GM21723 (cell line): Measurements from ENCODE around the gene FAM163B.
"Not testable (repeated sequence)": the region's sequence is repeated elsewhere in the genome, so short reads cannot be mapped to it uniquely, and the experiment has no call there.

Source experiments
- ATAC-seq: cut with Tn5 transposase; IDR thresholded peaks from one replicate; pipeline ENCODE4 v1.9.1; 2021; ENCODE audit warnings: mild to moderate bottlenecking, moderate library complexity; ENCODE audit not compliant: unreplicated experiment

FAM163B gene

DNA sequence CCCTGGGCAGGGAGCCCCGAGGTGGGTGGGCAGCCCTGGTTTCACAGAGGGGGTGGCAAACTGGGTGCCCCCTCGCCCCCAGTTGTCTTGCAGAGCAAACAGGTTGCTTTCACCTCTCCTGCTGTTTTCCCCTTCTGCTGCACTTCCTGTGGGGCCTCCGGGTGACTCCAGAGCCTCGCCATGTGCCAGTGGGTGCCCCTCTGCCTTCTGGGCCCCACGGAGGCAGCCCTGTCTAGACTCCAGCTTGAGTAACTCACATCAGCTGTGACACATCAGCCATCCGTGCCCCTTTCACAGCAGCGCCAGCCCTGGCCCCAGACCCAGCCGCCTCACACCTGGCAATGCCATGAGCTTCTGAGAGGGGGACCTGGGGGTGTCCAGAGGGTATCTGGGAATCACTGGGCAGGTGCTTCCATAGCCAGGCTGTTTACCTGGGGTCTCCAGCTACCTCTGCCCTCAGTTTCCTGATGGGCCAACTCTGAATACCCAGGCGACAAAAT is 37.7 kb downstream of the FAM163B start:
- no peak for ATAC-seq

DNA sequence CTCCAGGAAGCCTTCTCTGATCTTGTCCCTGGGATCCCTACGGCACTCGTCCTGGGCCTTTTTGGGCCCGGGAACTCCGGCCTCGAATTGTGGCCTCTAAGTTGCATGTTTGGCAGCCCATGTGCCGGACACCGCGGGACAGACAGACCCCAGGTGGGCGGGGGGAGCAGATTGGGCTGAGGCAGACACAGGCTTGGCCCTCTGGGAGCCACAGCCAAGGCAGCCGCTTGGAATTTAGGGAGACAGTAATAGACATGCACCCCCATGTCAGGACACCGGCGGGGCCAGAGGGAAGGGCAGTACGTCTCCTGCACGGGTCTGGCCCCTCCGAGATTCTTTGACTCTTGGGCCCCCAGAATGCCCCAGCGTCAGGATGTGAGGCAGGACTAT is 38.5 kb downstream of the FAM163B start:
- no peak for ATAC-seq

DNA sequence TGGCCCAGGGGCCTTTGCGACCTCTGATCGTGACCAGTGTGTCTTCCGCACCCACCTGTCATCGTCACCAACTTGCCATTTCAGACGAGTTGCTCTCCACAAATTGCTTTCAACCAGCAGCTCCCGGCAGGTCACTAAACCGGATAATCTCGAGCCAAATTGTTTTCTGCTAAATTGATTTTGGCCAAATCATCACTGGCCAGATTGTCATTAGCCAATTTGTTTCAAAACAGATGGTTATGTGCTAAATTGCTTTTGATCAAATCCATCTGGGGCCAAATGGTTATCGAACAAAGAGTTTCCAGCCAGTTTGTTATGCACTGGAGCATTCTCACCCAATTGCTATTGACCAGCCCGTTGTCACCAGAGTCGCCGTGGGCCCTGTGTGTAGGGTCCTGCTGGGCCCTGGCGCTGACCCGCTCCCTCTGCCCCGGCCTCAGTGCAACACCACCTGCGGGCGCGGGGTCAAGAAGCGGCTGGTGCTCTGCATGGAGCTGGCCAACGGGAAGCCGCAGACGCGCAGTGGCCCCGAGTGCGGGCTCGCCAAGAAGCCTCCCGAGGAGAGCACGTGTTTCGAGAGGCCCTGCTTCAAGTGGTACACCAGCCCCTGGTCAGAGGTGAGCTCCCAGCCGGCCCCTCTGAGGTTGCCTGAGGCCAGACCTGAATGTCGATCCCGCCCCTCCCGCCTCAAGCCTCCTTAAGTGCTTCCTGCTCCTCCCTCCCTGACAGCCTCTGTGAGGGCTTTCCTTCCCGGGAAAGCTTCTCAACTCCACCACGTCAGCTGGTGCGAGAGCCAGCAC is 39.1 kb downstream of the FAM163B start:
- ATAC-seq, result no peak

GRCh38 chr9:133569121-133569785 is 39.9 kb downstream of the FAM163B start:
- no peak for ATAC-seq

GRCh38 chr9:133568186-133568585 is 41.0 kb downstream of the FAM163B start:
- ATAC-seq, result no peak

GRCh38 chr9:133566817-133567216 is 42.4 kb downstream of the FAM163B start:
- no peak for ATAC-seq

DNA sequence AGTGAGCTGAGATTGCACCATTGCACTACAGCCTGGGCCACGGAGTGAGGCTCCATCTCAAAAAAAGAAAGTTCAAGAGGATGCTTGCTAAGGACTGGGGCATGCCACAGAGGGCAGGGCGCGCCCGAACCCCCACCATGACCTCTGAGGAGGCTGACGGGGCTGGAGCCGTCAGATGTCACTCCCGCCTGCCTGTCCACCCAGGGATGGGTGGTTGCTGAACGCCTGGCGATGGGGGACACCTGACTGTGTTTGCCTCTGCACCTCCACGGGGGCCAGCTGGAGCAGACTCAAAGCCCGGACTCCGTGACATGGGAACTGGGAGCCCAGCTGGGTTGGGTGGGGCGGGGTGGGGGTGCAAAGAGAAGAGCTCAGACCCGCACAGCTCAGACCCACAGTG is 42.8 kb downstream of the FAM163B start:
- ATAC-seq, result no peak

GRCh38 chr9:133564451-133565116 is 44.6 kb downstream of the FAM163B start:
- ATAC-seq, result no peak

- not testable (repeated sequence) for ATAC-seq
Measured at GRCh38 chr9:133563814-133564213, 45.4 kb downstream of the FAM163B start.

GRCh38 chr9:133563291-133563796 is 45.8 kb downstream of the FAM163B start:
- no peak for ATAC-seq

DNA sequence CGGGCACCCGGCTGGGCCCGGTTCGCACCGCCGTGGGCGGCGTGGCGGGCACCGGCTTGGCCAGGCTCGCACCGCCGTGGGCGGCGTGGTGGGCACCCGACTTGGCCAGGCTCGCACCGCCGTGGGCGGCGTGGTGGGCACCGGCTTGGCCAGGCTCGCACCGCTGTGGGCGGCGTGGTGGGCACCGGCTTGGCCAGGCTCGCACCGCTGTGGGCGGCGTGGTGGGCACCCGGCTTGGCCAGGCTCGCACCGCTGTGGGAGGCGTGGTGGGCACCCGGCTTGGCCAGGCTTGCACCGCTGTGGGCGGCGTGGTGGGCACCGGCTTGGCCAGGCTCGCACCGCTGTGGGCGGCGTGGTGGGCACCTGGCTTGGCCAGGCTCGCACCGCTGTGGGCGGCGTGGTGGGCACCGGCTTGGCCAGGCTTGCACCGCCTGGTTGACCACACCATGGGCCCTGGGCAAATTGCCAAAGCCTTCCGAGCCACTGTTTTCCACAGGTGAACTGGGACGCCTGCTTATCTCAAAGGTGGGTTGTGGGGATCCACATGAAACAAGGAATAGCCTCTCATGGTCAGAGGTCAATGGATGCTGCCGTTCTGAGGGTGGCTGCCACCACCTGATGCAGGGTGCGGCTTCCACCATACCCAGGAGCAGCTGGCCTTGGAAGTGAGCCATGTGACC is 46.4 kb downstream of the FAM163B start:
- no peak for ATAC-seq

DNA sequence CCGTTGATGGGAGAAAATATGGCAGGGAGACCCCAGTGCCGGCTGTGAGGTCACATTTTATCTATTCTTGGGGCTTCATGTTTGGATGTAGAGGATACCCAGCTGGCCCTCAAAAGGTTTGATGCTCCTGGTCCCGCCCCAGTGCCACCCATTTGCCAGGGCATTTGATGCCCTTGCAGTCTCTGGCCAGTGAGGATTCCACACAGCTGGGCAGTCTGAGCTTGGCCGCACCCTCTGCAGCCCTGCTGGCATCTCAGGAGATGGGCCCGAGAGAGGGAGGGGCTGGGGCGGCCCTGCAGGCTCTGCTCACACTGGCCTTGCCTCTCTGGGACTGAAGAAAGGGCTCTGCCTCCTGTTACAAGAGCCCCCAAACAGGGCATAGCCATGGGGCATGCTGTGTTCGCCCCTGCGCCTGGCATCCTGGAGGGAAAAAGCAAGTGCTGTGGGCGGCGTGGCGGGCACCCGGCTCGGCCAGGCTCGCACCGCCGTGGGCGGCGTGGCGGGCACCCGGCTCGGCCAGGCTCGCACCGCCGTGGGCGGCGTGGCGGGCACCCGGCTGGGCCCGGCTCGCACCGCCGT is 47.1 kb downstream of the FAM163B start:
- no peak for ATAC-seq

DNA sequence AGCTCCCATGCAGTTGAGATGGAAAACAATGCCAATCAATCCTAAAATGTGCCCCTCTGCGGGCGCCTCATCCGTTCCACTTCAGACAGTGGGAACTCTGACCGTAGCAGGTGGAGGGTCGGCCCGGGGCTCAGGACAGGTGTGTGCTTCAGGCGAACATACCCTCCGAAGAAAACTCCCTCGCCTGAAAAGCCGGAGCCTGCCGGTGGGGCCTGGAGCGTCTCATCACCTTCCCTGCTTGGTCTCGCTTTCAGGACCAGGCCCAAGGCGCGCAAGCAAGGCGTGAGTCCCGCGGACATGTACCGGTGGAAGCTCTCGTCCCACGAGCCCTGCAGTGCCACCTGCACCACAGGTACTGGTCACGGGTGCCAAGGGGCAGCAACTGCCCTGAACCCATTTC is 48.2 kb downstream of the FAM163B start:
- no peak for ATAC-seq

DNA sequence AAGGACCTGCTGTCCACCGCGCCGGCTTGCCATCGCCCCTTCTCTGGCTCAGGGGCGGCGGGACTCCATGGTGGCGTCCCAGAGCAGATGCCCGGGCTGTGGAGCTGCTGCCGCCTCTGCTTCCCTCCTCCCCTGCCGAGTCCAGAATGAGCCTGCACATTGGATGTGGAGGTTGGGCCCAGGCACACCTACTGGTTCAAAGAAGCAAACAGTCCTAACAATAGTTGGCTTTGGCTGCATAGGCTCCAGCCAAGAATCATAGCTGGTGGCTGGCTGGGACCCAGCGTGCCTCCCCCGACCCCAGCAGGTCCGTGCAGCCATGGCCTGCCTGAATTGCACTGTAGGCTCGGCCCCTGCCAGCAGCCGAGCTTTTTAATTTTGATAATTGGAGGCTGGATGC is 48.9 kb downstream of the FAM163B start:
- ATAC-seq, result no peak

- ATAC-seq, result no peak
Measured at GRCh38 chr9:133558191-133559126, 50.7 kb downstream of the FAM163B start.

- no peak for ATAC-seq
Measured at GRCh38 chr9:133557581-133557980, 51.6 kb downstream of the FAM163B start.

DNA sequence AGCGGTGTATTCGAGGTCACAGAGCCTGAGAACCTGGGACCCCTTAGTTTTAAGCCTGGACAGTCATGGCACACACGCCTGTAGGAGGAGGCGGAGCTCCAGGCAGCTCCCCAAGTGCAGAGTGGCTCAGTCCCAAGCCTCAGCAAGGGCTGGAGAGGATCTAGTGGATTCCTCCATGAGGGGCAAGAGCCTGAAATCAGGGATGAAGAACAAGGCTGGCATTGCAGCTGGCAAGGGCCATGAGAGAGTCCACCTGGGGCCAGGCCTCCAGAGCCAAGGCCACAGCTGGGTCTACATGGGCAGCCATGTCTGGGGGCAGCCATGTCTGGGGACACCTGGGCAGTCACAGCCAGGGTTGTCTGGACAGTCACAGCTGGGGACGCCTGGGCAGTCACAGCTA is 52.8 kb downstream of the FAM163B start:
- no peak for ATAC-seq

DNA sequence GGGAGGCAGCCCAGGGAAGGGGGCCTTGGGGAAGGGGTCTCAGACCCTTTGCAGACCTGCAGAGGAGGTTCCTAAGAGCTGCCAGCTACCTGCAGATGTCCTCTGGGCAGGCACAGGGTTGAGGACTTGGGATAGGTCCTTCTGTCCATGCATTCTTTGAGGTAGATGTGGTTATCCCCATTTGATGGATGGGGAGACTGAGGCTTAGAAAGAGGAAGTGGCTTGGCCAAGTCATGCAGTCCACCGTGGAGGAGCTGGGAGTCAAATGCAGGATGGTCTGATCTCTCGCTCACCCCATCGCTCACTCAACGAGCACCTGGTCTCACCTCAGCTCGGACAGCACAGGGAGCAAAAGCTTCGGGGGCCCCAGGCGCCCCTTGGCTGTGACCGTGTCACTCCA is 54.5 kb downstream of the FAM163B start:
- ATAC-seq, result no peak

DNA sequence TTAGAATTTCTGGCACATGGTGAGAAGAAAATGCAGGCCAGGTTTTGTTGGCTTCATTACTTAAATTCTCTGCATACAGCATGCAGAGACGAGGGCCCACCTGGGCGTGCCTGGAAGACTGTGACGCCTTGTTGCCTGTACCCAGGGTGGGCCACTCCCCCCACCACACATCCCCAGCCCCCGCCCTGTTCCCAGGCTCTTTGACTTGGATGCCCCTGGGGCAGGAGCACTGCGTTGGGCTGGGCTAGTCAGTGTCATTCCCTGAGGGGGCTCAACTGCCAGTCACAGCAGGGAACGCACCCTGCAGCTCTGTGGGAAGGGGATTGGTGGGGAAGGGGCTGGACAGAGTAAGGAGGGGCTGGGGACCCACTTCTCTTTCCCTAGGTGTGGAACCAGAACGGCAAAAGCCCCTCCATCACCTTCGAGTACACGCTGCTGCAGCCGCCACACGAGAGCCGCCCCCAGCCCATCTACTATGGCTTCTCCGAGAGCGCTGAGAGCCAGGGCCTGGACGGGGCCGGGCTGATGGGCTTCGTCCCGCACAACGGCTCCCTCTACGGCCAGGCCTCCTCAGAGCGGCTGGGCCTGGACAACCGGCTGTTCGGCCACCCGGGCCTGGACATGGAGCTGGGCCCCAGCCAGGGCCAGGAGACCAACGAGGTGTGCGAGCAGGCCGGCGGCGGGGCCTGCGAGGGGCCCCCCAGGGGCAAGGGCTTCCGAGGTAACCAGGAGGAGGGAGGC is 55.0 kb downstream of the FAM163B start:
- no peak for ATAC-seq
